Left renal pelvis (tissue), 4 donors: Measurements from ENCODE around the gene SPNS2. TPM values are rescaled to one million over a fixed set of nuclear protein-coding genes. Genes with fewer than 3 reads are reported as not detected.

Source experiments
- DNase-seq, 4 donors: peaks; one replicate each; pipeline ENCODE4 v3.0.0-alpha.2; 2013; ENCODE audit warnings: low read depth in 4 of 4, low spot score in 3 of 4
- polyA plus RNA-seq, 4 donors: library from polyadenylated mRNA; unstranded; fragments of 120-200 nt; gene quantifications; one replicate each; pipeline ENCODE4 v1.2.1, GENCODE V29; 2013; ENCODE audit not compliant: insufficient read length in 4 of 4

Gene SPNS2
- polyA plus RNA-seq, 4 donors = 3.1 to 57.6 (median 30.3) TPM

DNA sequence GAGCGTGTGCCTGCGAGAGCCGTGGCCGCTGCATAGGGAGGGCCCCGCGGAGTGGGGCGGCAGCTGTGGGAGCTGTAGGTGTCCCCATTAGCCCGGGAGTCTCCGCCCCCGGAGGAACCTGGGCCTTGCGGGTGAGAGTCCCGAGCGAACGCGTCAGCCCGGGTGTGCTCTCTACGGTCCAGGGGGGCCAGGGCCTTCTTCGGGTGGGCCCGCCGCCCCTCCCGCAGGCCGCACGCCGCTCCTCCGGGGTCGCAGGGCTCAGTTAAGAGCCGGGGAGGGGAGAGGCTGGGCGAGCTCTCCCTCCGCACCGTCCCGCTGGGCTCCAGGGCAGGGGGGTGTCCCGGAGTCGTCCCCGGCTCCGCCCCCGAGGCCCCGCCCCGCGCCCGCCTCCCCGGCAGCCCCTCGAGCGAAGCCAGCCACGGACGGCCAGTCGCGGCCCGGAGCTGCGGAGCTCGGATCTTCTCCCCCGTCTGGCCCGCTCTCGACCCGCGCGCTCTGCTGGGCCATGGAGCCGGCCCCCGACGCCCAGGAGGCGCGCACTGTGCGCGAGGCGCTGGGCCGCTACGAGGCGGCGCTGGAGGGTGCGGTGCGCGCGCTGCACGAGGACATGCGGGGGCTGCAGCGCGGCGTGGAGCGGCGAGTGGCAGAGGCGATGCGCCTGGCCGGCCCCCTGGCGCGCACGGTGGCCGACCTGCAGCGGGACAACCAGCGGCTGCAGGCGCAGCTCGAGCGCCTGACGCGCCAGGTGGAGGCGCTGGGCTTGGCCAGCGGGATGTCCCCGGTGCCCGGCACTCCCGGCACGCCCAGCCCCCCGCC is 85.6 kb downstream of the SPNS2 start, which contains the start of gene SMTNL2:
Gene SMTNL2 (plus strand): TSS at position 429 of the 816 bp plus-strand sequence. CDS start 77 bp downstream, at position 506.
- DNase-seq = peak in 1 of 4 donors; percentile 68

GRCh38 chr17:4584917-4585637 is 86.4 kb downstream of the SPNS2 start:
- peak in 1 of 4 donors; percentile 68 for DNase-seq

- DNase-seq = no peak
Observed at GRCh38 chr17:4585638-4585994, 86.9 kb downstream of the SPNS2 start.

- DNase-seq = no peak
Observed at GRCh38 chr17:4586043-4586442, 87.4 kb downstream of the SPNS2 start.

- no peak for DNase-seq
Observed at GRCh38 chr17:4587195-4587594, 88.5 kb downstream of the SPNS2 start.

DNA sequence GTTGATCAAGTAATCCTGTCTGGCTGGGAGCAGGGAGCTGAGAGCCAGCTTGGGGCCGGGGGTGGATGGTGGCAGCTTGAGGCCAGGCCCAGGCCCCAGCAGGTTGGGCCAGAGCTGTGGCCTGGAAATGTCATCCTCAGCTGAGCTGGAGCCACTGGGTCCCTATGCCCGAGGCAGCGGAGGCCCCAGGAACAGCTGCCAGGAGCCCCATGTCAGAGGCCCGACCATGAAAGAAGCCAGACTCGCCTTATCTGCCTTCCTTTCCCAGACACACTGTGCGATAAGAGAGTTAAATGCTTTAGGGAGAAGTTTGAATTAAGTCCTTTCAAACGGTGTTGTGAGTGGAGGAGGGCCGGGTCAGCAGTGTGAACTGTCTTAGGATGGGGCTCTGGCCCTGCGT is 89.1 kb downstream of the SPNS2 start:
- DNase-seq = no peak

DNA sequence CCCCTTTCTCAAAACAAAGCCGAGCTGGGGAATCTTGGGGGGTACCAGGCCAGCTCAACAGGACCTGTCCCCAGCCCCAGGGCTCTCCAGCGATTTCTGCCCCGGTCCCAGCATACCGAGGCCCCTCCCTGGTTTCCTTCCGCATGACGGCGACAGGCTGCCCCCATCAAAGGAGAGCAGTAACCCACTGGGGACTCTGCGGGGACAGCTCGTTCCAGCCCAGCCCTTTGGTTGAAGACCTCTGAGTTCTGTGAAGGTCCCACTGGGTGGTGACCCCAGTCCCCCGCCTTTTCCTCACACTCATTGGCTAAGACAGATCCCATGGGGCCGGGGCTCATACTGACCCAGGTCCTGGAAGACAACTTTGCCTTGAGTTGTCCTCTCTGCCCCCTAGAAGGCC is 89.7 kb downstream of the SPNS2 start:
- DNase-seq = no peak

Other genes with a start within 250 kb of the SPNS2 start
- gene ANKFY1, start 234.9 kb upstream of the SPNS2 start, polyA plus RNA-seq = 10 to 100 TPM; 46.0 to 51.8 (median 47.9) TPM
- 10 to 100 TPM; 42.9 to 70.2 (median 59.4) TPM for gene UBE2G1, start 132.2 kb upstream of the SPNS2 start, polyA plus RNA-seq
- 1 to 10 TPM in 3 of 4 donors, under 1 TPM in 1; 0.35 to 3.9 (median 2.2) TPM for gene SPNS3, start 64.9 kb upstream of the SPNS2 start, polyA plus RNA-seq
- 10 to 100 TPM; 32.5 to 50.1 (median 36.3) TPM for gene MYBBP1A, start 56.5 kb downstream of the SPNS2 start, polyA plus RNA-seq
- 10 to 100 TPM in 1 of 4 donors, 1 to 10 TPM in 2, under 1 TPM in 1; 0.19 to 11.3 (median 7.6) TPM for gene GGT6, start 61.7 kb downstream of the SPNS2 start, polyA plus RNA-seq
- gene SMTNL2, start 85.6 kb downstream of the SPNS2 start, polyA plus RNA-seq = 10 to 100 TPM in 3 of 4 donors, 1 to 10 TPM in 1; 1.7 to 67.3 (median 52.0) TPM
- gene ALOX15, start 142.8 kb downstream of the SPNS2 start, polyA plus RNA-seq = under 1 TPM; 0.50 to 0.75 (median 0.63) TPM
- gene PELP1, start 205.3 kb downstream of the SPNS2 start, polyA plus RNA-seq = 10 to 100 TPM; 36.2 to 56.5 (median 45.0) TPM
- gene ARRB2, start 211.8 kb downstream of the SPNS2 start, polyA plus RNA-seq = 10 to 100 TPM; 27.9 to 42.1 (median 33.2) TPM
- 10 to 100 TPM; 14.6 to 26.5 (median 22.5) TPM for gene MED11, start 232.5 kb downstream of the SPNS2 start, polyA plus RNA-seq
- under 1 TPM; 0.37 to 0.85 (median 0.58) TPM for gene ZMYND15, start 241.0 kb downstream of the SPNS2 start, polyA plus RNA-seq
- gene CXCL16, start 241.0 kb downstream of the SPNS2 start, polyA plus RNA-seq = 10 to 100 TPM in 3 of 4 donors, 1 to 10 TPM in 1; 7.6 to 14.1 (median 11.9) TPM